CD4-positive, alpha-beta memory T cell (primary cell): Measurements from ENCODE around the gene LSM4. TPM values are rescaled to one million over a fixed set of nuclear protein-coding genes. Genes with fewer than 3 reads are reported as not detected.
"Not testable (repeated sequence)": the region's sequence is repeated elsewhere in the genome, so short reads cannot be mapped to it uniquely, and the experiment has no call there.

Experiments
- CTCF ChIA-PET: fragments of 350-600 bp; sonication (Branson Sonifier 250); formaldehyde crosslinking; loops from one replicate; lab custom pipeline; 2021; ENCODE audit warnings: inconsistent platforms; ENCODE audit not compliant: partially characterized antibody; lab: Charles Lee
- POLR2A ChIA-PET: fragments of 350-600 bp; sonication (Branson Sonifier 250); formaldehyde crosslinking; loops from one replicate; lab custom pipeline; 2021; ENCODE audit not compliant: partially characterized antibody; lab: Charles Lee
- DNase-seq, 5 donors: peaks; one replicate each; pipeline versions ENCODE4 v3.0.0 to v3.0.0-alpha.2; 2020 to 2022; ENCODE audit warnings: mixed read lengths in 1 of 5
- H3K27ac ChIP-seq: one replicate; pipeline ENCODE4 v1.7.0; 2013; ENCODE audit warnings: low read depth, low read length
- H3K27me3 ChIP-seq: 2 replicates; pipeline ENCODE4 v1.7.0; 2013; ENCODE audit warnings: mild to moderate bottlenecking, low read length, moderate library complexity; ENCODE audit not compliant: insufficient read depth
- H3K36me3 ChIP-seq: 2 replicates; pipeline ENCODE4 v1.7.0; 2013; ENCODE audit warnings: mild to moderate bottlenecking, low read length, moderate library complexity; ENCODE audit not compliant: insufficient read depth
- H3K4me1 ChIP-seq: 2 replicates; pipeline ENCODE4 v1.7.0; 2013; ENCODE audit warnings: mild to moderate bottlenecking, low read length, moderate library complexity; ENCODE audit not compliant: insufficient read depth
- H3K4me3 ChIP-seq, 2 donors: one replicate each; pipeline ENCODE4 v1.7.0; 2013; ENCODE audit warnings: low read length in 2 of 2, mild to moderate bottlenecking in 1 of 2
- H3K9me3 ChIP-seq, 2 donors: one replicate each; pipeline ENCODE4 v1.7.0; 2013; ENCODE audit warnings: low read length in 2 of 2, control low read depth in 1 of 2; ENCODE audit not compliant: control insufficient read depth in 1 of 2
- H3K27ac Mint-ChIP-seq, 7 donors: one replicate each; pipeline ENCODE4 v1.8.0; 2020 to 2021; ENCODE audit warnings: mixed read lengths in 7 of 7, mild to moderate bottlenecking in 6 of 7, inconsistent platforms in 3 of 7, moderate library complexity in 3 of 7
- H3K27me3 Mint-ChIP-seq, 2 donors: one replicate each; pipeline ENCODE4 v1.8.0; 2020 to 2021; ENCODE audit warnings: mixed read lengths in 2 of 2
- H3K36me3 Mint-ChIP-seq, 2 donors: one replicate each; pipeline ENCODE4 v1.8.0; 2020 to 2021; ENCODE audit warnings: mixed read lengths in 2 of 2, inconsistent platforms in 1 of 2, mild to moderate bottlenecking in 1 of 2
- H3K4me1 Mint-ChIP-seq, 4 donors: one replicate each; pipeline ENCODE4 v1.8.0; 2020 to 2021; ENCODE audit warnings: mixed read lengths in 4 of 4, mild to moderate bottlenecking in 1 of 4
- H3K4me3 Mint-ChIP-seq, 8 donors: one replicate each; pipeline ENCODE4 v1.8.0; 2020 to 2021; ENCODE audit warnings: mixed read lengths in 8 of 8, mild to moderate bottlenecking in 7 of 8, moderate library complexity in 6 of 8, inconsistent platforms in 3 of 8
- H3K9me3 Mint-ChIP-seq, 8 donors: one replicate each; pipeline ENCODE4 v1.8.0; 2020 to 2021; ENCODE audit warnings: mixed read lengths in 8 of 8, mild to moderate bottlenecking in 5 of 8, inconsistent platforms in 3 of 8, moderate library complexity in 1 of 8
- intact Hi-C: fragments of 100-400 bp; cut with micrococcal nuclease; formaldehyde crosslinking; loops from one replicate; pipeline ENCODE4 v1.15.1; 2023
- polyA plus RNA-seq, 2 donors: library from polyadenylated mRNA; unstranded; fragments of 300-500 nt; fragmentation: Illumina TruSeq; gene quantifications; one replicate each; pipeline ENCODE4 v1.2.3, GENCODE V29; 2021
- total RNA-seq, 2 experiments: library from RNA; stranded (reverse); gene quantifications; one replicate each; pipeline ENCODE4 v1.2.3, GENCODE V29; 2021

The LSM4 gene
- total and polyA plus RNA-seq, 4 experiments from 2014 or later = 64.2 to 164 (median 93.0) TPM

GRCh38 chr19:18332917-18333530 lies 10.1 kb upstream of the LSM4 start:
- Mint-ChIP-seq H3K9me3 (peaks cover 0 to 2% (median 0%) of the 10 kb centered on the region in 8 donors), H3K4me3 (no peak overlapping the region), H3K27me3 (peaks cover 0 to 1% of the 10 kb centered on the region in 2 donors), H3K4me1 (peaks cover 6 to 11% (median 9%) of the 10 kb centered on the region in 4 donors), H3K27ac (peak overlapping the region in 1 of 7 donors; percentile 46), H3K36me3 (no peaks in the 10 kb centered on the region)
- no peaks in the 10 kb centered on the region for H3K9me3 ChIP-seq
- H3K27ac ChIP-seq = no peak overlapping the region
- H3K36me3 ChIP-seq = no peaks in the 10 kb centered on the region
- CTCF ChIA-PET = interaction anchor here (1.6 to 2.1 kb wide), 2 partner anchors 54 to 55 kb away, joined by 5 to 17 read pairs; no protein-coding TSS in a partner anchor
- H3K27me3 ChIP-seq = no peaks in the 10 kb centered on the region
- intact Hi-C loops = no loop called here
- DNase-seq = no peak
- POLR2A ChIA-PET = interaction anchor here (28.5 kb wide), 1 partner anchor 52 kb away, joined by 1691 read pairs; the partner anchor contains the start of genes IQCN and JUND
- H3K4me1 ChIP-seq = peaks cover 7% of the 10 kb centered on the region
- H3K4me3 ChIP-seq = no peak overlapping the region

DNA sequence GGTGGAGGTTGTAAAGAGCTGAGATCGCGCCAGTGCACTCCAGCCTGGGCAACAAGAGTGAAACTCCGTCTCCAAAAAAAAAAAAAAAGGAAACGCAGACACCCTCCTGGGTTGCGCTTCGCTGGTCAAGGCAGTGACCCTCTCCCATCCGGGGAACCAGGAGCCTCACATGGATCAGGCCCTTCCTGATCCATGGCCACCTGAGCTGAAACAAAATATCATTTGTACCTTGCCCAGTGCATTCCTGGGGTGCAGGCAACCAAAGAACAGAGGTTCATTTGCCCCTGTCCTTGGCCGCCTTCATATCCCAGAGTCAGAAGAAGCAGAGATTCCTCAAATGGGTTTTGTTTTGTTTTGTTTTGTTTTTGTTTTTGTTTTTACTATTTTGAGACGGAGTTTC lies 8.0 kb upstream of the LSM4 start:
- no peak overlapping the region for H3K4me3 Mint-ChIP-seq
- intact Hi-C loops = no loop called here

DNA sequence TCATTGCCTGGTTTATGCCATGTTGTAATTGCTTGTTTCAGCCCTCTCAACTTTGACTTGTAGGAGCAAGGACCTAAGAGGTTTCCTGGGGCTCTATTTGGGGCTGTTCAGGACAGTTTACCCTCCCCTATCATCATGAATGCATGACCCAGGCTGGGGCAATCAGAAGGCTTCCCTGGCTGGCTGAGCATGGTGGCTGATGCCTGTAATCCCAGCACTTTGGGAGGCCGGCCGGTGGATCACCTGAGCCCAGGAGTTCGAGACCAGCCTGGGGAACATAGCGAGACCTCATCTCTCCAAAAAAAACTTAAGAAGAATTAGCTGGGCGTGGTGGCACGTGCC lies 6.1 kb upstream of the LSM4 start:
- Mint-ChIP-seq H3K27me3 (peaks cover 0 to 1% of the 10 kb centered on the region in 2 donors), H3K36me3 (no peaks in the 10 kb centered on the region), H3K27ac (peak overlapping the region in 2 of 7 donors; percentile 48 to 69), H3K4me1 (peaks cover 6 to 13% (median 9%) of the 10 kb centered on the region in 4 donors), H3K4me3 (peak overlapping the region in 5 of 8 donors; percentile 29 to 83 (median 46)), H3K9me3 (no peaks in the 10 kb centered on the region)
- CTCF ChIA-PET = interaction anchor here (0.8 to 7.7 kb wide), 26 partner anchors 8 to 220 kb away, joined by 3 to 542 read pairs (median 7); partner anchors contain the start of genes IQCN, JUND, MPV17L2 and SSBP4
- no peaks in the 10 kb centered on the region for H3K9me3 ChIP-seq
- H3K4me3 ChIP-seq = no peak overlapping the region
- intact Hi-C loops = loop anchor here (5.0 kb wide), 1 partner anchor 88 kb away; the partner anchor contains the start of gene SSBP4
- no peak for DNase-seq
- H3K4me1 ChIP-seq = peaks cover 10% of the 10 kb centered on the region
- H3K27ac ChIP-seq = no peak overlapping the region
- POLR2A ChIA-PET = interaction anchor here (0.9 to 28.5 kb wide), 8 partner anchors 9 to 121 kb away, joined by 3 to 1691 read pairs (median 4); partner anchors contain the start of genes IQCN and JUND
- H3K27me3 ChIP-seq = no peaks in the 10 kb centered on the region
- no peaks in the 10 kb centered on the region for H3K36me3 ChIP-seq

More for the DNA sequence above, 8.0 kb upstream of the LSM4 start:
- no peak overlapping the region for H3K27ac Mint-ChIP-seq
- H3K36me3 ChIP-seq = no peaks in the 10 kb centered on the region
- no peaks in the 10 kb centered on the region for H3K36me3 Mint-ChIP-seq
- H3K27me3 ChIP-seq = no peaks in the 10 kb centered on the region
- peaks cover 7% of the 10 kb centered on the region for H3K4me1 ChIP-seq
- peaks cover 6 to 11% (median 9%) of the 10 kb centered on the region in 4 donors for H3K4me1 Mint-ChIP-seq
- H3K9me3 Mint-ChIP-seq = peaks cover 0 to 2% (median 0%) of the 10 kb centered on the region in 8 donors
- no peaks in the 10 kb centered on the region for H3K9me3 ChIP-seq
- H3K27ac ChIP-seq = no peak overlapping the region
- H3K27me3 Mint-ChIP-seq = peaks cover 0 to 1% of the 10 kb centered on the region in 2 donors
- CTCF ChIA-PET = interaction anchor here (0.9 to 7.7 kb wide), 4 partner anchors 9 to 79 kb away, joined by 3 to 542 read pairs (median 4); partner anchors contain the start of genes IQCN and JUND
- no peak overlapping the region for H3K4me3 ChIP-seq
- POLR2A ChIA-PET = interaction anchor here (0.7 to 28.5 kb wide), 2 partner anchors 49 to 269 kb away, joined by 3 to 1691 read pairs; partner anchors contain the start of genes IQCN and JUND
- no peak for DNase-seq

- ChIA-PET POLR2A (interaction anchor here (0.9 to 28.5 kb wide), 7 partner anchors 8 to 121 kb away, joined by 3 to 1691 read pairs (median 4); partner anchors contain the start of genes IQCN and JUND), CTCF (interaction anchor here (0.8 to 7.7 kb wide), 27 partner anchors 8 to 220 kb away, joined by 3 to 542 read pairs (median 7); partner anchors contain the start of genes IQCN, JUND, MPV17L2 and SSBP4)
- peak; percentile 87 to 91 (median 88) for DNase-seq
- peaks cover 8 to 18% (median 11%) of the 10 kb centered on the region in 4 donors for H3K4me1 Mint-ChIP-seq
- intact Hi-C loops = loop anchor here (1.0 to 5.0 kb wide), 6 partner anchors 13 to 136 kb away; partner anchors contain the start of genes RAB3A and SSBP4
- Histone ChIP-seq H3K36me3 (no peaks in the 10 kb centered on the region), H3K4me3 (no peak overlapping the region), H3K9me3 (no peaks in the 10 kb centered on the region), H3K27ac (no peak overlapping the region), H3K4me1 (peaks cover 15% of the 10 kb centered on the region), H3K27me3 (no peaks in the 10 kb centered on the region)
- H3K27me3 Mint-ChIP-seq = peaks cover 0 to 1% of the 10 kb centered on the region in 2 donors
- H3K27ac Mint-ChIP-seq = peak overlapping the region; percentile 24 to 90 (median 69)
- H3K9me3 Mint-ChIP-seq = no peaks in the 10 kb centered on the region
- peak overlapping the region; percentile 42 to 83 (median 62) for H3K4me3 Mint-ChIP-seq
- no peaks in the 10 kb centered on the region for H3K36me3 Mint-ChIP-seq
Observed at GRCh38 chr19:18328340-18329034, 5.6 kb upstream of the LSM4 start.

DNA sequence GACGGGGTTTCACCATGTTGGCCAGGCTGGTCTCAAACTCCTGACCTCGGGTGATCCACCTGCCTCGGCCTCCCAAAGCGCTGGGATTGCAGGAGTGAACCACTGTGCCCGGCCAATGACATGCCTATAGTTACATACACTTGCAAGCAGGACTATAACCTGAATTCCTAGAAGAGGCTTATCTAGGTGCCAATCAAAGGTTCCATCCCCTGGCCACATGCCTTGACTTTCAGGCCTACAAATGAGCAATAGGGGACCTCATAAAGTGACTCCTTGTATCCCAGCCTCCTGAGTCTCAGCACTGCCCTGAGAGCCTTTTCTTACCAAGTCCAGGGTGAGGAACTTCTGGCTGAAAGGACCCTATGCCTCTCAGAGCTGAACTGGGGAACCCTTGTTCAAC lies 3.9 kb upstream of the LSM4 start:
- peaks cover 18 to 32% (median 25%) of the 10 kb centered on the region in 4 donors for H3K4me1 Mint-ChIP-seq

DNA sequence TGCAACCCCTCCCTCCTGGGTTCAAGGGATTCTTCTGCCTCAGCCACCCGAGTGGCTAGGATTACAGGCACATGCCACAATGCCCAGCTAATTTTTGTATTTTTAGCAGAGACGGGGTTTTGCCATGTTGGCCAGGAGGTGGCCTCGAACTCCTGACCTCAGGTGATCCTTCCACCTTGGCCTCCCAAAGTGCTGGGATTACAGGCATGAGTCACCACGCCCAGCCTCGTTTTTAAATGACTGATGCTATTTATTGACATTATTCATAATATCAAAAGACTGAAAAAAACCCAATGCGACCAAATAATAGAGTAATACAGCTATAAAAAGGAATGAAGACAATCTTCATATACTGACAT lies 1.5 kb upstream of the LSM4 start:
- Mint-ChIP-seq H3K4me1 (peaks cover 32 to 56% (median 44%) of the 10 kb centered on the region in 4 donors), H3K27ac (peak overlapping the region in 6 of 7 donors; percentile 72 to 98 (median 90))
- H3K27me3 ChIP-seq, H3K36me3 ChIP-seq, H3K36me3 Mint-ChIP-seq, H3K27me3 Mint-ChIP-seq, H3K9me3 ChIP-seq, H3K9me3 Mint-ChIP-seq, DNase-seq, H3K4me3 Mint-ChIP-seq, H3K27ac ChIP-seq, H3K4me3 ChIP-seq: not testable (repeated sequence)
- H3K4me1 ChIP-seq = peaks cover 51% of the 10 kb centered on the region
- ChIA-PET POLR2A (interaction anchor here (28.5 kb wide), 1 partner anchor 43 kb away, joined by 1691 read pairs; the partner anchor contains the start of genes IQCN and JUND), CTCF (interaction anchor here (1.3 to 7.7 kb wide), 2 partner anchors 22 to 48 kb away, joined by 3 to 542 read pairs; partner anchors contain the start of genes IQCN and JUND)
- intact Hi-C loops = loop anchor here (5.0 kb wide), 1 partner anchor 207 kb away; no protein-coding TSS in a partner anchor

More for the DNA sequence above, 3.9 kb upstream of the LSM4 start:
- Histone ChIP-seq H3K36me3 (no peaks in the 10 kb centered on the region), H3K4me1 (peaks cover 27% of the 10 kb centered on the region), H3K27me3 (no peaks in the 10 kb centered on the region), H3K9me3 (no peaks in the 10 kb centered on the region), H3K4me3 (no peak overlapping the region), H3K27ac (no peak overlapping the region)
- H3K27ac Mint-ChIP-seq = no peak overlapping the region
- POLR2A ChIA-PET = interaction anchor here (1.9 to 28.5 kb wide), 3 partner anchors 22 to 45 kb away, joined by 8 to 1691 read pairs (median 19); partner anchors contain the start of genes IQCN and JUND
- H3K4me3 Mint-ChIP-seq = no peak overlapping the region
- H3K36me3 Mint-ChIP-seq = peaks cover 0 to under 1% of the 10 kb centered on the region in 2 donors
- CTCF ChIA-PET = interaction anchor here (1.3 to 7.7 kb wide), 4 partner anchors 7 to 122 kb away, joined by 4 to 542 read pairs (median 14); partner anchors contain the start of genes IQCN and JUND
- H3K9me3 Mint-ChIP-seq = no peaks in the 10 kb centered on the region
- DNase-seq = no peak
- intact Hi-C loops = loop anchor here (5.0 kb wide), 1 partner anchor 91 kb away; the partner anchor contains the start of gene SSBP4
- H3K27me3 Mint-ChIP-seq = no peaks in the 10 kb centered on the region
